ENCODE data around the gene ASB13.

ASB13 gene

DNA sequence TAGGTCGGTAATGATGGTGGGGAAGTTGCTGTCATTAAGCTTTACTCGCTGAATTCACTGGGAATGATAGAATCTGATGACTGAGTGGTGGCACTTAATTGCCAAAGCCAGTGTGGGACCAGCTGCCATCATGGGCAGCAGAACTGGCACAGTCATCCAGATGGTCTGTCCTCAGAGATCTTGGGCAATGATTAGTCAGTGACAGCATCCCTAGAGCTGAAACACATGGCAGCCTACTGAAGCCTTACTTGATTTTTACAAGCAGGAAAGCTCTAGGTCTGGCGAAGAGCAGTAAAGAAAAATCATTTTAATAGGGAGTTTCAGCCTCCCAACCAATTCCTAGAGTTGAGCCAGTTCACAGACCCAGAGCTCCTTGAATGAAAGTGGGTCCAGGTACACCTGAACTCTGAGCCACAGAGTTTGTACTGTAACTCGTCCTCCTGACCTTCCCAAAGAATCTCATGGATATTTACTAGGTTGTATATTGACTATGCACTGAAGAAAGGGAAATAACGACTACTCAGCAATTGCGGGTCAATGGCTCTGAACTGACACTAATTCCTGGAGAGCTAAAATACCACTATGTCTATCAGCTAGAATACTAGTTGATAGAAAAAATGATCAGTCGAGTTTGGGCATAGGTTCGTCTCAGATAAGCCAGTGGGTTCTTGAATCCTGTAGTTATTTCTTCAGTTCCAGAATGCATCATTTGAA, 4.4 kb upstream of the ASB13 start:
- no peak for DNase-seq (ENCODE audit: low read depth in 3 of 3)

DNA sequence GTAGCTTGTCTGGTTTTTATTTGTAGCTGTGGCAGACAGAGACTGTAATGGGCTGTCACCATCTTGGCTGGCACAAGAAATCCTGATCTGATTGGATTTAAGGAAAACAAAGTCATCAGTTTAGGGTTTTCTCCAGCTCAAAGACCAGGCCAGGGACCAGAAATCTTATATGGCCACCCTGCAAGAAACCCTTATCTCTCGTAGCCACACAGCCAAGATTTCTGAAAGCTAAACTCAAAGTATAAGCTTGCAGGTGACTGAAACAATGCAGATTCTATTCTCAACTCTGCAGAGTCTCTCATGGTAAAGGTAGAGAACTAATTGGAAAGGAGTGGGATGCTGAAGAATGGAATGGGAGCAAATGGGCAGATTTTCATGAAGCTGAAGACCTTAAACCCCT, 3.2 kb upstream of the ASB13 start:
- no peak for DNase-seq (ENCODE audit: low read depth in 3 of 3)

DNA sequence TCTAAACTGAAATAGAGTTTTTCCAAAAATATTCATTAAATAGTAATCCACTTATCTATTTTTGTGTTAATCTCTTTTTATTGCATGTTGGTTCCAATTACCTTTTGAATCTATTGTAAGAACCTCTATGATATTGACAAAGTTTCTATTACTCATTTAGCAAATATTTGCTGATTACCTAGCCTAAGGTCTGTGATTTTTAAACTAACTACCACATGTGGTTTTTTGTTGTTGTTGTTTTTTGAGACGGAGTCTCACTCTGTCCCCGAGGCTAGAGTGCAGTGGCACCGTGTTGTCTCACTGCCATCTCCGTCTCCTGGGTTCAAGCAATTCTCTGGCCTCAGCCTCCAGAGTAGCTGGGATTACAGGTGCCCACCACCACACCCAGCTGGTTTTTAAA, 2.0 kb upstream of the ASB13 start:
- no peak for DNase-seq (ENCODE audit: low read depth in 3 of 3)

DNA sequence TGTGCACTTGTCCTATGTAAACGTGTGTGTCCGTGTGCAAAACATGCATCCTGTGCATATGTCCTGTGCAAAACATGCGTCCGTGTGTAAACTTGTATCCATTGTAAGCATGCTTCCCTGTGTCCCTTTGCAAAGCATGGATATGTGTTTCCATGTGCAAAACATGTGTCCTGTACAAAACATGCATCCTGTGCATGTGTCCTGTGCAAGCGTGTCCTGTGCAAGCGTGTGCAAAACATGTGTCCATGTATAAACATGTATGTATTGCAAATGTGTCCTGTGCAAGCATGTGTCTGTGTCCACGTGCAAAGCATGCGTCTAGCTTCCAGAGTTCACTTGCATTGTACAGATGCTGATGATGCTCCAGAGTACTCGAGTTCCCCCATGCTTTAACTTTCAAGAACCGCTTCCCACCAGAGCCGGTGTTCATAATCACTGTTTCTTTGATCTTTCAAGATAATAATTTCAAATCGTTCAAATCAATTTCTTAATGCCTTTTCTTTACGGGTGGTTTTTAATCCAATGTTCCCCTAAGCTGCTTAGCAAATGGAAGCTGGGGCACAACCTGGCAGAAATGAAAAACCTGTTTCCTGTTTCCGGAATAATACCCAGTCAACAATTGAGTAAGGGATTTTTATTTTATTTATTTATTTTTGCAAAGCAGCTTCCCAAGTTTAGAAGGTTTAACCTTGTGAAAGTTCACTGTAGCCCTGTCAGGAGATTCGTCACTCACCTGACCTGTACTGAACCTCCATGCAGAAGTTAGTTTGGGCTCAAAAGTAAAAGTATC, 641 bp upstream of the ASB13 start:
- no peak for DNase-seq (ENCODE audit: low read depth in 3 of 3)

DNA sequence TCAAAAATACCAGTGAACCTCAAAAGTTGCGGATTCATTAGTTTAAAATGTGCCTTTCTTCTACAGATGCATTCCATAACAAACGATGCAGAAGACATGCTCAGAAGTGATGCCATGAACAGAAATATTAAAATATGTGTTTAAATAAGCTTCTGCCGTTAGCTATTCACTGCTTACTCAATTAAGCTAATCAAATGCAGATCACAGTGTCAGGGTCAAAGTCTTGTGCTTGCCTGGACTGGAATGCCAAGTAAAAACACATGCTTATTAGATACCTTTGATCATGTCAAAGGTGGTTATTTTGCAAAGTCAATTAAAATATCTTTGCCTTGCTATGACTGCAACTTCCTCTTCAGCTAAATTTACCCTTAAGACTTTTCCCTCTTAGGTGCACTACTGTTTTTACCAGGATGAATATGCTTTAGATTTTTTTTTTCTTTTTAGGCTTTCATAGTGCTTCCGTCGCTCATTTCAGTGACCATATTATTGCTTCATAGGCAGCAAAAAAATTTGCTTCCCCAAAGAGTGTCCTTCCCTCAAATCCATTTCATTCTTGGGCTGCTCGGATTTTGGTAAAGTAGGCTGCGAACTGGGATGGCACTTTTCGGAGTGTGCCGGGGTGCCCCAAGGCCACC, 905 bp downstream of the ASB13 start:
- DNase-seq (ENCODE audit: low read depth in 3 of 3): no peak

DNA sequence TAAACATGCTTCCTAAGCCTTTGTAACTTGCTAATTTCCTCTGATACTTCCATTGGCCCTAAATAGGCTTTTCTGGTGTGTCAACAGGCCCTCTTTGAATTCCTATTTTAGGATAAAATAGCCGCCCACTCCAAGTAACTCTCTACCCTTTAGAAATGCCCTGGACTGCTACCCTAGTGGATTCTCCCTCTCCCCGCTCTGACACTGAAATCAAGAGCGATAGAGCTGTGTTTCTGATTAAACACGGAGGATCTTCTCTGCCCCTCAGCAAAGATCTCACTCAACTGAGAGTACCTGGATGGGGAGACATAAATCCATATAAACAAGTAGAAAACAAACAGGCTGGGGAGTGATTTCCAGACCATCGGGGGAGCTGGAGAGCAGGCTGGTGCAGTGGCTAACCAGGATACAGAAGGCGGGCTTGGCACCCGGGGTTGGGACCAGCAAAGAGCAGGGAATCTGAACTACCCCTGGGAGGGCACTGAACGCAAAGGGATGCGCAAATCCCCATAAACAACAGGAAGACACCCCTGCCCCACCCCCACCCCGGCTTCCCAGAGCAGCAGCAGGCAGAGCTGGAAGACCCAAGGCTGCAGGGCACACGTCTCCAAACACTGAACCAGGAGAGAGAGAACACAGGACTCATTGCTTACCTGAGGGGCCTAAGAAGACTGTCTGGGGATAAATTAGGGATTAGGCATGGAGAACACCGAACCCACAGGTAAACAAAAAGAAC, 2.5 kb downstream of the ASB13 start:
- no peak for DNase-seq (ENCODE audit: low read depth in 3 of 3)

DNA sequence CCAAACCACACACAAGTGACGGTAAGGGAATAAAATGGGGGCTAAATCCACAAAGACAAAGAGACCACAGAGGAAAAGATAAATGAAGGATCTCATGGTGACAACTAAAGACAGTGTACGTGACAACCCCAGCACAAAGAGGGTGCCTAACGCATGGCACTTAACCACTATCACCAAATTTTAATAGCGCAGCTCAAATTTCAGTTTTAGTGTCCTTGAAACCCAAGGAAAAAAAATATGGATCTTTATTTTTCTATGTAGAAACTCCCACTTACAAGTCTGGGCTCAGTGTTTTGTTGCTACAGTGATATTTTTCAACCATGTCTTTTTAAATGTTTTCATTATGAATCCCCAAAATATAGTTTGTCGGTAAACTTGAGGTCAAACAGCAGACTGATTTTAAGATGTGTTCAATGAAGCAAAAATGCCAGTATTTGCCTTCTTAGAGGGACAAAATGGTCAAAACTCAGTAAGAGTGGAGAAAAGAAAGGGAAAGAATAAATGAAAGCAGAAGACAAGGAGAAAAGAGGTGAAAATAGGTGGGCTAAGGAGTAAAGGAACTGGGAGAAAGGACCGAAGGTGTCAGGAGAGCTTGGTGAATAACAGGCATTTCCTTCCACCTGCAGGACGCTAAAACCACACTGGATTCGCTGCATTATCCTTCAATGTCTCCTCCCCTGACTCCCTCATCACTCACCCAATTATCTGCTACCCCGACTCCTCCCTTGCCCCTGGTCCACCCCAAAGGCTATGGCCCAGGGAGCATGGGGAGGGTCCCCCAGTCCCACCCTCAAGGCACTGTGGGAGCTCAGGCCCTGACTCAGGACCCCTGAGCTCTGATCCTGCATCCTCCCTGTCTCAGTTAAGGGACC, 3.5 kb downstream of the ASB13 start:
- no peak for DNase-seq (ENCODE audit: low read depth in 3 of 3)

DNA sequence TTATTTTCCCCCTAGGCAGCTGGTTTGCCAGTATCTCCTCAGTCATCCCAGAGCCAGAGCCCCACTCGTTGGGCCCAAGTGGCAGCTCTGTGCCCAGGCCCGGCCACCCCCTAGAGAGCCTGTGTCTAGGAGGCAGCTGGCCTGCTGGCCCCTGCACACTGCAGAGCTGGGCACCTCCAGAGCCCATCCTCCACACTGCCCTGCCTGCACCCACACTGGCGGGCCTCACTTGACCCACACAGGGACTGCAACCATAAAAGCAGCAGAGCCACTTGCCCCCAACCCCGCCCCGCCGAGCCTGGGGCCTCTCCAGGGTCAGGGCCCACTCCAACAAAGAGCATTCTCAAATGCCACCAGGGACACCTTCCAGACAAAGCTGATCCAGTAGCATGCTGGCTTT, 5.4 kb downstream of the ASB13 start:
- DNase-seq (ENCODE audit: low read depth in 3 of 3): no peak

DNA sequence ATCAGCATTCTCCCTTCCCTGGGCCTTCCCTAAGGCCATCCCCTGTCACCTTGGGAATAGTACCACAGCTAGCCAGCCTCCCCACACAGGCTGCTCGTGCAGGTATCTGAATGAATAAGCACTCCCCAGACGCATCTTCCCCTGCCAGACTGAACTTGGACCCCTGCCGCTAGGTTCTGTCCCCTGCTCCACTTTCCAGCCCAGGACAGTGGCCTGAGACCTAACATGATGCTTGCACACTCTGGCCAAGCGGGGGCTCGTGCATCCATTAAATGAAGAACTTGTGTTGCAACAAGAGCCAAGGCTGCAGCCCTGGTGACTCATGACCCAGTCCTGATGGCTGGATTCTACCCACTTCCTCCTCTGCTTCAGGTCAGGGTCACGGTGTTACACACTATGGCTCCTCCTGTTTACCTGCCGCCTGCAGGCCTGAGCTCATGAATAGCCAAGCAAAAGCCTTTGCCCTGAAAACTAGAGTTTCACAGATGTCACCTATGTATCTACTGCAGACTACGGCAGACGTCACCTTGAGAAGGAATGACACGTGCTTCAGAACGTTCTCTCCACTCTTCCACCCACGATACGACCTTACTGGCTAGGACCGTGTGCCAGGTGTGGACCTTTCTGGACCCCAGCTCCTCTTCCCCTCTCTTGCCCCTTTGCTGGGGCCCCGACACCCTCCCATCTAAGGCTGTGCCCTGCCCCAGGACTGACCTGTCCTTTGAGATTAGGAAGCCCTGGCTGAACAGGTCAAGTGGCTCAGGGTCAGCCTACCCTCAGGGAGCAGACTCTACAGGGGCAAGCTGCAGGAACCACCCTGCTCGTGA, 6.5 kb downstream of the ASB13 start:
- no peak for DNase-seq (ENCODE audit: low read depth in 3 of 3)

DNA sequence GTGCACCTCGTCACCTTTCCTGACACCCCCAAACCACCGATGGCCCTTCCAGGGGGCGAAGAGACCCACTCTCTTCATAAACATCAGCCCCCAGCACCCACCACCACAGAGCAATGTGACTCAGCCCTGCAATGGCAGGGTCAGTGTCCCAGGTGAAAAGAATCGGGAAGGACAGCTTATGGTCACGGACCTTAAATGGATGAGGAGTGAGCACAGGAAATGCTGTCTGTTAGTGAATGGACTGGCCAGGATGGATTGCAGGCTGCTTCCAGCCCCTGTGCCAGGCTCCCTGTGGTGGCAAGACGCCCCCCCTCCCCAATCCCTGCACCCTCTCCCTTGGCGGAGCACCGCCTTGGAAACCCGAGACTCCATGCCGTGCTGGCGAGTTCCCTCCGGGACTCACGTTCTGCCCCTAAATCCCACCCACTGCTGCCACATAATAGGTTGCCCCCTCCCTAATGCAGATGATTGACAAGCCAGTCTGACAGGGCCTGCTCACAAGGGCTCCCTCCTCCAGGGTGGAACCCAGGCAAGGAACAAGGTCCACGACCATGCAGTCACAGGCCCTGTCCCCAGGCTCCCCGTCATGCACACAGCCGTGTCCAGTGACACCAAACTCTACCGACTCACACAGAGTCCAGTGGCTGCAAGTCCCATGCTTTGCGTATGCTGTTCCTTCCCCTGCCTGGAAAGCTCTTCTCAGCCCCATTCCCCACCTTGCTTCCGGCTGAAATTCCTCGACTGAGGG, 7.3 kb downstream of the ASB13 start:
- no peak for DNase-seq (ENCODE audit: low read depth in 3 of 3)

DNA sequence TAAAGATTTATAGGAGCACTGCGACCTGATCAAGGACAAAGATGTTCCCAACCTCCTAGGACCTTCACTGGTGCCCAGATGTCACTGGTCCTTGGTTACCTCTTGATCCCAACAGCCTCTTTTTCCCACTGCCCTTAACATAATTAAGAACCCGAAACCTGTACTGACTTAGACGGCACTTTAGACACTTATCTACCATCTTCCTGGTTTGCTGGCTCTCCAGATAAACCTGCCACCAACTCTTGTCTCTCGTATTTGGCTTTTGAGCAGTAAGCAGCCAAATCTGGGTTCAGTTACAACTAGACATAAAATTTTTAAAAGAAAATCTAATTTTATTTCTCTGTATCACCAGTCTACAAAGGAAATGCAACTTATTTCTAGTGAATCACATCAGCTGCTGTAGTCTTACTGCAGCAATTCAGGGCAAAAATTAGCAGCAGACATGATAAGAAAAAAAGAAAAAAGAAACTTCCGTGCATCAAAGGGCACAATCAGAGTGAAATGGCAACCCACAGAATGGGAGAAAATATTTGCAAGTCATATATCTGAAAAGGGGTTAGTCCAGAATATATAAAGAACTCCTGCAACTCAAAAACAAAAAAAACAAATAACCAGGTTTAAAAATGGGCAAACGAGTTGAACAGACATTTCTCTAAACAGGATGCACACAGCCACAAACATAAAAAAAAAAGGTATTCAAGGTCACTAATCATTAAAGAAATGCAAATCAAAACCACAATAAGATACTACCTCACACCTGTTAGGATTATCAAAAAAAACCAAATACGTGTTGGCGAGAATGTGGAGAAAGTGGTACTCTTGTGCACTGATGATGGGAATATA, 9.4 kb downstream of the ASB13 start:
- DNase-seq (ENCODE audit: low read depth in 3 of 3): no peak

DNA sequence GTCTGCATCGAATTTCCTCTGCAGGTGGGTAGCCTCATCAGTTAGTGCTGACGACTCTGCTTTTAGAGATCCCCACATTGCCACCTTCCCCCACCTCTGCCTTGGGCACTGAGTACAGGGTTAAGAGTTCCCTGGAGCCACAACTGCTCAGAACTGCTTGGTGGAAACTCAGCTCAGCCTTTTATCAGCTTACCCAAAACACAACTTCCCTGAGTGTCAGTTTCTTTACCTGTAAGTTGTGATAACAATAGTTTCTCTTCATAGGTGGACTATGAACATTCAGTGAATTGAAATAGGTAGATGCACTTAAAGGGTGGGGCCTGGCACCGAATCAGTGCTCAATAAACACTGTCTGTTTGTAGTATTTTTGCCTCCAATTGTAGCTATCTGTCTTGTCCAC, 11.3 kb downstream of the ASB13 start:
- no peak for DNase-seq (ENCODE audit: low read depth in 3 of 3)

DNA sequence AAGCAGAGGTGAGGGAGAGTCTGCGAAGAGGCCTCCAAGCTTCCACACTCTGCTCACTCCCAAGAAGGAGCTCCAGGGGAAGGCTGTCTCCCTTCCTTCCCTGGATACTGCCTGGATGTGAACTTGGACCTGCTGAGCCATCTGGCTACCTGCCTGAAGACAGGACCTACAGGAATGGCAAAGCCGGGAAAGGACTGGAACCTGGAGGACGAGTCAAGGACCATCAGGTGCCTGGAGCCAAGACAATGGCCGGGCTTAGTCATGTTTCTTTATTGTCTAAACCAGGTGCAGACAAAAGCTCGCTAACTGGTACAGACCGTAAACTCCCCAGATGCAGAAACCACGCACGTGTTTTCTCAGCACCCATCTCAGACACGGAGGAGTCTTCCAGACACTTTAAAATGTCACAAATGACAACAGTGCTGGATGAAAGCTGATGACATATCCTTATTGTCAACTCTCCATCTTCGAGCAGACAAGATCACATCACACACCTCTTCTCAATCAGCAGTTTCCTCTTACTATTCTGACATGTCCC, 12.1 kb downstream of the ASB13 start:
- DNase-seq (ENCODE audit: low read depth in 3 of 3): no peak

DNA sequence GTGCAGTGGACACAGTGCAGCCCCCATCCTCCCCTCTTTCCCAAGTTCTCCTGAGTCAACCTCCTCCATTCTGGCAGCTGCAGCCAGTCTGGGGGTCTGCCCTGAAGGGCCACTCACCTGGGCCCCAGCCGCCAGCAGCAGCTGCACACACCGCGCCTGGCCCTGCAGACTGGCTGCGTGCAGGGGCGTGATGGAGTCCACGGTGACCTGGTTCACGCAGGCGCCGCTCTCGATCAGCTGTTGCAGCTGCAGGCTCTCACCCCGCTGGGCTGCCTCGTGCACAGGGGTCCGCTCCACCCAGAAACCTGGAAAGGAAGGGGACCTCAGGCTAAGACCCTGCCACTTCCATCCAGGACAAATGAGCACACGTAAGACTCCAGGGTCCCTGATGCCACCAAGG, 13.6 kb downstream of the ASB13 start:
- no peak for DNase-seq (ENCODE audit: low read depth in 3 of 3)

DNA sequence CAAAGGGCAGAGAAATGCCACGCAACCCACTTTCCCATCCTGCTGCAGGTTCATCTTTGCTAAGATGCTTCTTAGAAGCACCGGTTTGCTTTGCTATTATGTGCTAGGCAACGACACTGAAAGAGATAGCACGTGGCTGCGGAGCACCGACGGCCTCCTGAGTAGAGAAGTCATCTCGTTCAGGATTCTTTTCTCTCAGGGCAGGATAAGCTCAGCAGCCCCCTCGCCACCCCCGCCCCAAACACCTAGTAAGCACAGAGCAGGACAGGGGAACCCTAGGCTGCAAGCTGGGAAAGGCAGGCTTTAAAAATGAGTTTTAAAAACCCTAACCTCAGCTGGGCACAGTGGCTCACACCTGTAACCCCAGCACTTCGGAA, 15.0 kb downstream of the ASB13 start:
- DNase-seq (ENCODE audit: low read depth in 3 of 3): no peak

DNA sequence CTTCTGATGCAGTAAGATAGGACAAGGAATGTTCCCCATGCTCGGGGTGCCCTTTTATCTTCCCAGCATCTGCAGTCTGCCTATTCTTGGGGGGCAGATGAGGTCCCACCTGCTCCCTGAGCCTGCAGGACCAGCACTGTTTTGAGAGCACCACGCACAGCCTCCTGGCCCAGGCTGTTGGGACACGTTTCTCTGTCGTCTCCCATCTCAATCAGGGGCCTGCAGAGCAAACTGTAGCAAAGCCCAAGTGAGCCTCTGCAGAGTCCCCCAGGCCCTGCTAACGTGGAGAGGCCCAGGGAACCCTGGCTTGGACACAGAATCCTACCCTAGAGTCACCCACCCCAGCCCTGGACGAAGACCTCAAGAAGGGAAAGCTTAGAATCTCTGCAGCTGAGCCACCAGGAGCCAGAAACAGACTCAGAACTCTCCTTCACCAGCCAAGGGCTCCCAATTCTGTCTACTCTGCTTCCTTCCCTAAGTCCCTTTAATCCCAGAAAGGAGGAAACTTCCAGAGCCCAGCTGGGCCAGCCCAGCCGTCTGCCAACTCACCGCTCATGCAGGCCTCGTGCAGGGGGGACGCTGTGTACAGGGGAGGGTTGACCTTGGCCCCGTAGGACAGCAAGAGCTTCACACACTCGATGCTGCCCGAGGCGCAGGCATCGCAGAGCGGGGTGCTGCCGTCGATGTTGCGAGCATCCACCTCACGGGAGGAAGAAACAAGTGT, 15.6 kb downstream of the ASB13 start:
- no peak for DNase-seq (ENCODE audit: low read depth in 3 of 3)

DNA sequence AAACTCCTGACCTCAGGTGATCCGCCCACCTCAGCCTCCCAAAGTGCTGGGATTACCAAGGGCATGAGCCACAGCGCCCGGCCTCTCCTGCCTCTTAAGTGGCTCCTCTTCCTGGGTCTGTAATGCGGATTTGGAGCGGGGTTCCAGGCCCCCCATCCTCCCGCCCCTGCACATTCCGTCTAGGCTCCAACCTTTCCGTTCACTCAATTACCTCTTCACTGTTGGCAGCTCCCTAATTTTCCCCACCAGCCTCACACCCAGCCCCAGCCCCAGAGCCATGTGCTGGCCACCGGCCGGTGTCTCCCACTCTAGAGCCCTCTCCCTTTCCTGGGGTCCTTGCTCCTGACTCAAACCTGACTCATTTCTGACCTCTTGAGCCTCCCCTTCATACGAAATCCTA, 16.6 kb downstream of the ASB13 start:
- DNase-seq (ENCODE audit: low read depth in 3 of 3): no peak

All from stimulated activated CD4-positive, alpha-beta T cell treated with anti-CD3 and anti-CD28 coated beads, TNF-alpha, amount 100 ng/mL, for 4 hours (primary cell).